GM21529 (cell line): ENCODE data around the gene PDPR.
A peak's percentile ranks its signal among the peaks of the same experiment; 100 is the strongest.
"Not testable (repeated sequence)": the region's sequence is repeated elsewhere in the genome, so short reads cannot be mapped to it uniquely, and the experiment has no call there.

ENCODE experiments used
- ATAC-seq: cut with Tn5 transposase; IDR thresholded peaks from one replicate; pipeline ENCODE4 v1.9.1; 2021; ENCODE audit not compliant: unreplicated experiment

PDPR gene

DNA sequence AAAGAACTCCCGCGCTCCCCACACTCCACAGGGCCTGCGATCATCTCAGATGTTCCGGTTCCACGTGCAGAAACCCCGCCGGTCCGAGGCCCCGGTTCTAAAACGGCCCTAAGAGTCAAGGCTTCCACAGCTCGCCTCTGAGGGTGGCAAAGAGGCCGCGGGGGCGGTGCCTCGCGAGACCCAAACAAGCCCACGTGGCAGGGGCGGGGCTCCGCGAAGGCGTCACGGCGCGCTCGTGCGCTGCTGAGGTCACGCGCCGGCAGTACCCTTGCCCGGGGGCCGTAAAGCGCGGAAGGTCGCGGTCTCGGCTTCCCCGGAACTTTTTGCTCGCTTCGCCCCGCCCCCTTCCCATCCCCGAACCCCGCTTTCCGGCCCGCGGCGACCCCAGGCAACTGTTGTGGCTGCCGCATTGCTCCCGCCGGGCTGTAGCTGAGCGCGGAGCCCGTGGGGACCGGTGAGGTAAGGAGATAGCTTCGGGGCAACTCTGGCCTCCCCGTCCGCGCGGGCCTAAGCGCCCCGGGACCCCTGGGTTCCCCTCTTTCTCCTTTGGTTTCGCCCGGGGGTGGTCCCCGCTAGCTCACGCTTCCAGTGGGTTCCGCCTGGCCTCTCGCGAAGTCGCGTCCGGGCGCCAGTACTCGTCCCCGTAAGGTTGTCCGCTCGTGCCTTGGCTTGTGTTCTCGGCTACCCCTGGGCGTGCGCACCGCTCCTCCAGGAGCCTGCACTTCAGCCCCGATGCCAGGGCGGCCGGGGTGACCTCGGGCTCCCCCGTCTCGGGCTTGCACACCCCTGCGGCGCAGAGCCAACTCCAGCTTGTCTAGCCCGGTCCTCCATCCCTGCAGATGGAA is at the start of gene PDPR:
TSS of gene PDPR (plus strand) at position 351 of the 845 bp plus-strand sequence. CDS start 6,161 bp downstream, outside the sequence.
- ATAC-seq: peak; percentile 90

DNA sequence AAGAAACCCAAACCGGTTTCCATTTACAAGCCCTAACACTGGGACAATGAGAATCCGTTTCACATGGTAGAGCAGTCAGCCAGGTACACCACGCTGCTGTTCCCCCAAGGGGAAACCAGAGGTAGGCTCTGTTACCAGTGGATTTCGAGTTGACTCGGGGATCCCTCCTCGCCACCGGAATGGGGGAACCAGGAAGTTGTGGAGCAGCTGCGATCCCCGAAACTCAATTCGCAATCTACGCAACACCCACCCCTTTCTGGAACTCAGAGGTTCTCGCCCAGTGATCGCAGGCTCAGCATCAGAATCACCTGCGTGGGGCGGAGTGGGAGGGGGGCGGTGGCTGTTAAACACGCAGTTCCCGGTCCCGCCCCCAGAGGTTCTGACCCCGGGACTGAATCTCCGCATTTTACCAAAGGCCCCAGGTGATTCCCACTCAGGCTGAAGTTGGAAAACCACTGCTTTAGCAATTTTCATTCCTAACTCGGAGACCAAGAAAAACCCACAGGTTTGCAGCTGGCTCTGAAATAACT is 49.2 kb upstream of the PDPR start:
- peak; percentile 19 for ATAC-seq

- ATAC-seq: peak; percentile 29
These were observed 48.8 kb upstream of the PDPR start for GRCh38 chr16:70065376-70065745.

- ATAC-seq: peak; percentile 90
These were observed 48.1 kb upstream of the PDPR start for GRCh38 chr16:70065746-70066658.

GRCh38 chr16:70066751-70067150 is 47.4 kb upstream of the PDPR start:
- not testable (repeated sequence) for ATAC-seq

DNA sequence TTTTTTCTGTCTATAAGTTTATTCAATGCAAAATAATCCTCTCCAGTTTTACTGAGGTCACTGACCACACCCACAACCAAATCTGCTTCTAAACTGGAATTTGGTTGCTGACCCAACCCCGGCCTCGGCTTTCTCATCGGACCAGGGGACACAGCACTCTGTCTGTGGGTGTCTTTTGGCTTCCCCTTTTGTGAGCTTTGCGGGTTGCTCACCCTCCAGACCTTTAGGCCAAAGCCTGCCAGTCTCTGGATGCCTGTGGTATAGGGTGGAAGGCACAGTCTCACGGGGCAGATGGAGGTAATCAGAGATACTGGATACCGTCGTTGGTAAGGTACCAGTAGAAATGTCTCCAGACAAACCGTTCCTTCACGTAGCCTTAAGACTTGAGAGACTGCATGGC is 35.1 kb upstream of the PDPR start:
- ATAC-seq: not testable (repeated sequence)

GRCh38 chr16:70081219-70081618 is 32.9 kb upstream of the PDPR start:
- ATAC-seq: not testable (repeated sequence)

GRCh38 chr16:70083931-70084330 is 30.2 kb upstream of the PDPR start:
- ATAC-seq: not testable (repeated sequence)

DNA sequence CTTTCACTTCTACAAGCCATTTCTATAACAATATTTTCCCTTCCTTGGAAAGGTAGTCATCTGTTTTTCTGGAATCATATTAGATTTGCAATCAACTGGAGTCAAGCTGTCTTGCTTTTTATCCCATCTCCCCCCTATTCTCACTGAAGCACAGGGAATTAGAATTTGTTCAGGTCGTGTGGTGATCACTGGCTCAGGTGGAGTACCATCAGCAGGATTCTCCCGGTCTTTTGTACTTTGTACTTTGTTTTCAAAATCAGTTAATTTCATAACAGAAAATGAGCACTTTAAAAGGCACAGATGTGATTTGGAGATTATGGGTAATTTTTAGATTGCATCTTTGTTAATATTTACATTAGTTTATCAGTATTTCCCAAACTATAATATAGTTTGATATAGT is 26.0 kb upstream of the PDPR start:
- ATAC-seq: not testable (repeated sequence)

- ATAC-seq: not testable (repeated sequence)
These were observed 25.3 kb upstream of the PDPR start for GRCh38 chr16:70088877-70089276.

DNA sequence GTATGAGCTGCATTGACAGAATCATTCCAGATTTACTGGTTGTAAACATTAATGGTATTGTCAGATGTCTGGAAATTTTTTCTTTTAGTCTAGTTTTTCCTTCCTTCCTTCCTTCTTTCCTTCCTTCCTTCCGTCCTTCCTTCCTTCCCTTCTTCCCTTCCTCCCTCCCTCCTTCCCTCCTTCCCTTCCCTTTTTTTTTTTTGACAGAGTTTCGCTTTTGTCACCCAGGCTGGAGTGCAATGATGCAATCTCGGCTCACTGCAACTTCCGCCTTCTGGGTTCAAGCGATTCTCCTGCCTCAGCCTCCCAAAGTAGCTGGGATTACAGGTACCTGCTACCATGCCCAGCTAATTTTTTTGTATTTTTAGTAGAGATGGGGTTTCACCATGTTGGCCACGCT is 24.8 kb upstream of the PDPR start:
- ATAC-seq: not testable (repeated sequence)

DNA sequence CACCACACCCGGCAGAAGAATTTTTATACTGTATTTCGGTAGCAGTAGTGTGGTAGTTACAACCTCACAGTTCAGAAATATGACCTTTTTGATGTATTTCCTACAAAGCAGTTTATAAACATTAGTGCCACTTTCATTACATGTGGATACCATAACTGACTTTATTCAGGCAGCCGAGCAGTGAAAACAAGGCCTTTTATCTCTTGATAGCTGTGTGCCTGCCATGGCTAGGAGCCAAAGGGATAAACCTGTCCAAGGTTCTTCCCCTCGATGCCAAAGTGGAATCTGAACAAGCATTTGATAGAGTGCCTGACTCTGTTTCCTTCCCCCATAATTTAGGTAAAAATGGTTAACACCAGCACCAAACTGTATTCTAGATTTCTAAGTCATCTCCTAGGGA is 23.0 kb upstream of the PDPR start:
- not testable (repeated sequence) for ATAC-seq

- ATAC-seq: not testable (repeated sequence)
These were observed 20.0 kb upstream of the PDPR start for GRCh38 chr16:70094096-70094495.

GRCh38 chr16:70109583-70110279 is 4.4 kb upstream of the PDPR start:
- ATAC-seq: not testable (repeated sequence)

DNA sequence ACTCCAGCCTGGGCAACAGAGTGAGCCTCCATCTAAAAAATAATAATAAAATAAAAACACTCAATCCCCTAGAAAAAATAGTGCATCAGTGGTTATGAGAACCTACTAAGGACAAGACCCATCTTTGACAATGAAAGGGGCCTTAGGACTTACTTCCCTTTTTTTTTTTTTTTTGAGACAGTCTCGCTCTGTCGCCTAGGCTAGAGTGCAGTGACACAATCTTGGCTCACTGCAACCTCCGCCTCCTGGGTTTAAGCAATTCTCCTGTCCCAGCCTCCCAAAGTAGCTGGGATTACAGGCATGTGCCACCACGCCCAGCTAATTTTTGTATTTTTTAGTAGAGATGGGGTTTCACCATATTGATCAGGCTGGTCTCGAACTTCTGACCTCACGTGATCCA is 2.0 kb upstream of the PDPR start:
- ATAC-seq: not testable (repeated sequence)

DNA sequence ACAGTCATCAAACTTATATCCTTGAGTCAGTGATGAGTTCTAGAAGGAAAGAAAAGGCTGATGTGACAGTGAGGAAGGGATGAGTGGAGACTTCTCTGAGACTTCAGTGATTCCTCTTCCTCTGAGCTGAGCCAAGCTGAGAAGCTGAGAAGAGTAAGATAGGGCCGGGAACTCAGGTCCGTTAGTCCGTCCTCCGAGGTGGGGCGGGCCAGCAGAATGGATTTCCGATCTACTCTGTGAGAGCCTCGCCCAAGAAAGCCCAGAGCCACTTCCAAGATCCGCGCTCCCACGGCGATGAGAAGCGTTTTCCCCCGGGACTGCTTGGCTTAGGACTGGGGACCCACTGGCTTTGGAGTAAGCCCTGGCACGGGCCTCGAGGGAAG is 542 bp upstream of the PDPR start:
- ATAC-seq: peak; percentile 14

DNA sequence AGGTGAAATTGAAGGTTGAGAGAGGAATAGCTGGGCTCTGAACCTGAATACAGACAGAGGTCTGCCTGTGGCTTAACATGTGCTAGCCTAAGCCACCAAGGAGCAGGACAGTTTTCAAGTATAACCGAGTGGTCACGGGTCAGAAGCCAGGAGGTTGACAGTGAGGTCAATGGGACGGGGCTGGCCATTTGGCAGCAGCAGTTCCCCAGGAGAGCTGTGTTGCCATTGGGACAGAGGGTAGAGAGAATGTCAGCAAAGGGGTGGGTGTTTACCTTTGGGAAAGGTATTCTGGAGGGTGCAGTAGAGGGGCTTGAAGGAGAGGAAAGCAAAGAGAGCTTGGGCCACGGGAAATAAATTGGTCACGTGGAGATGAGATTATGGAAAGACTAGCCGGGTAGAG is 4.2 kb downstream of the PDPR start:
- not testable (repeated sequence) for ATAC-seq

DNA sequence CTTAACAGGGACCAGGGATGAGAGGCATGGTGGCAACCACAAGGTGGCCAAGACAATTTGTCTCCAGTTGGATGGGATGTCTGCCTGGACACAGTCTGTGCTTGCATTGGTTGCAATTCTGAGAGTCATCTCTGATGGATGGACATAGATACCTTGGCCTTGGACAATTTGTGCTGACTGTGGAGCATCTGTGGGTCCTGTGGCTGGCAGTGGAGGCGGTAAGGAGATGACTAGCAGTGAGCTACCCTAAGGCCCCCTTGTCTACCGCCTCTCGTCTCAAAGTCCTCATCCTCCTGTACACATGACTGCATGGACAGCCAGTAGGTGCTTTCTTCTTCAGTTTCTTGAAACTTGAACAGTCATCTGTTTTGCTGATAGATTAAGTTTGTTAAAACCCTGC is 4.6 kb downstream of the PDPR start:
- ATAC-seq: not testable (repeated sequence)

DNA sequence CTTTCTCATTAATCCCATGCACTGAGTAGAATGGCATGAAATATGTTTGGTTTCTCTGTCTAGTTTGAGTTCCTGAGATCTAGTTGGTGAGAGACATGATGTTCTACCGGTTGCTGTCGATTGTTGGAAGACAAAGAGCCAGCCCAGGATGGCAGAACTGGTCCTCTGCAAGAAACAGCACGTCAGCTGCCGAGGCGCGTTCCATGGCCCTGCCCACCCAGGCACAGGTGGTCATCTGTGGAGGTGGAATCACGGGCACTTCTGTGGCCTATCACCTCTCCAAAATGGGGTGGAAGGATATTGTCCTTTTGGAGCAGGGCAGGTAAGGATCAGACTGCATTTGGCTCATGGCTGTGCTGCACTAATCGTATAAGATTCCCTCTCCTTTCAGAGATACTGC is 6.3 kb downstream of the PDPR start:
- ATAC-seq: not testable (repeated sequence)

DNA sequence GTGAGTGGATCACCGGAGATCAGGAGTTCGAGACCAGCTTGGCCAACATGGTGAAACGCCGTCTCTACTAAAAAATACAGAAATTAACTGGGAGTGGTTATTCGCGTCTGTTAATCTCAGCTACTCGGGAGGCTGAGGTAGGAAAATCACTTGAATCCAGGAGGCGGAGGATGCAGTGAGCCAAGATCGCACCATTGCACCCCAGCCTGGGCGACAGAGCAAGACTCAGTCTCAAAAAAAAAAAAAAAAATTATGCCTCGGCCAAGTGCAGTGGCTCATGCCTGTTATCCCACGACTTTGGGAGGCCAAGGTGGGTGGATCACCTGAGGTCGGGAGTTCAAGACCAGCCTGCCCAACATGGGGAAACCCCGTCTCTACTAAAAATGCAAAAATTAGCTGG is 9.7 kb downstream of the PDPR start:
- ATAC-seq: not testable (repeated sequence)

- ATAC-seq: not testable (repeated sequence)
These were observed 12.1 kb downstream of the PDPR start for GRCh38 chr16:70126226-70126625.
